ENCODE data around the gene MAP3K4. TPM values are rescaled to one million over a fixed set of nuclear protein-coding genes. Genes with fewer than 3 reads are reported as not detected.

The MAP3K4 gene
- 10 to 100 TPM; 38.5 to 55.0 TPM for total RNA-seq

GRCh38 chr6:160991406-160992060 is at the start of gene MAP3K4:
Gene MAP3K4, plus strand, starts transcription at chr6:160991769. Its CDS starts 163 bp downstream, at chr6:160991932.
- Mint-ChIP-seq H3K9me3 (ENCODE audit: low read depth) (no peaks in the 10 kb centered on the region), H3K4me3 (peak within 1 kb of the TSS; percentile 92), H3K4me1 (peaks cover 26% of the 10 kb centered on the region), H3K36me3 (peaks cover 7% of the 10 kb centered on the region), H3K27me3 (peaks cover 15% of the 10 kb centered on the region), H3K27ac (peak within 1 kb of the TSS; percentile 83)
- peak; percentile 81 for DNase-seq
- CTCF ChIA-PET = interaction anchor here (0.6 to 2.6 kb wide), 9 partner anchors 11 to 382 kb away, joined by 3 to 9 read pairs (median 4); partner anchors contain the start of gene AGPAT4
- peak; percentile 77 for ATAC-seq

- H3K9me3 Mint-ChIP-seq (ENCODE audit: low read depth) = no peaks in the 10 kb centered on the region
- H3K36me3 Mint-ChIP-seq = no peaks in the 10 kb centered on the region
- H3K27me3 Mint-ChIP-seq = peaks cover 6% of the 10 kb centered on the region
- no peak overlapping the region for H3K4me3 Mint-ChIP-seq
- no peak overlapping the region for H3K27ac Mint-ChIP-seq
- H3K4me1 Mint-ChIP-seq = no peaks in the 10 kb centered on the region
- DNase-seq = no peak
- ATAC-seq = no peak
- CTCF ChIA-PET = interaction anchor here (1.0 kb wide), 1 partner anchor 13 kb away, joined by 4 read pairs; no protein-coding TSS in a partner anchor
These were observed 47.6 kb upstream of the MAP3K4 start for GRCh38 chr6:160943997-160944396.

- no peaks in the 10 kb centered on the region for H3K4me1 Mint-ChIP-seq
- H3K9me3 Mint-ChIP-seq (ENCODE audit: low read depth) = no peaks in the 10 kb centered on the region
- H3K4me3 Mint-ChIP-seq = no peak overlapping the region
- H3K27ac Mint-ChIP-seq = no peak overlapping the region
- peaks cover 3% of the 10 kb centered on the region for H3K27me3 Mint-ChIP-seq
- H3K36me3 Mint-ChIP-seq = no peaks in the 10 kb centered on the region
- CTCF ChIA-PET = no interaction called here
- no peak for ATAC-seq
- no peak for DNase-seq
These were observed 45.9 kb upstream of the MAP3K4 start for GRCh38 chr6:160945516-160946177.

GRCh38 chr6:160949531-160949930 is 42.0 kb upstream of the MAP3K4 start:
- DNase-seq (no peak), ATAC-seq (no peak)
- H3K27me3 Mint-ChIP-seq = peaks cover 18% of the 10 kb centered on the region
- CTCF ChIA-PET = no interaction called here
- no peaks in the 10 kb centered on the region for H3K9me3 Mint-ChIP-seq (ENCODE audit: low read depth)
- H3K4me3 Mint-ChIP-seq = no peak overlapping the region
- no peaks in the 10 kb centered on the region for H3K36me3 Mint-ChIP-seq
- no peak overlapping the region for H3K27ac Mint-ChIP-seq
- no peaks in the 10 kb centered on the region for H3K4me1 Mint-ChIP-seq

GRCh38 chr6:160950507-160950906 is 41.1 kb upstream of the MAP3K4 start:
- DNase-seq = no peak
- CTCF ChIA-PET = no interaction called here
- no peaks in the 10 kb centered on the region for H3K9me3 Mint-ChIP-seq (ENCODE audit: low read depth)

GRCh38 chr6:160951187-160952030 is 40.2 kb upstream of the MAP3K4 start:
- Mint-ChIP-seq H3K27ac (no peak overlapping the region), H3K27me3 (peaks cover 25% of the 10 kb centered on the region), H3K4me1 (no peaks in the 10 kb centered on the region), H3K36me3 (no peaks in the 10 kb centered on the region), H3K4me3 (no peak overlapping the region), H3K9me3 (ENCODE audit: low read depth) (no peaks in the 10 kb centered on the region)
- CTCF ChIA-PET = no interaction called here
- ATAC-seq = no peak
- no peak for DNase-seq

More at GRCh38 chr6:160950507-160950906, 41.1 kb upstream of the MAP3K4 start:
- Mint-ChIP-seq H3K27me3 (peaks cover 19% of the 10 kb centered on the region), H3K36me3 (no peaks in the 10 kb centered on the region), H3K27ac (no peak overlapping the region), H3K4me1 (no peaks in the 10 kb centered on the region), H3K4me3 (no peak overlapping the region)
- no peak for ATAC-seq

GRCh38 chr6:160952633-160953281 is 38.8 kb upstream of the MAP3K4 start:
- CTCF ChIA-PET = no interaction called here
- Mint-ChIP-seq H3K9me3 (ENCODE audit: low read depth) (no peaks in the 10 kb centered on the region), H3K4me3 (no peak overlapping the region), H3K4me1 (no peaks in the 10 kb centered on the region), H3K27ac (no peak overlapping the region), H3K36me3 (no peaks in the 10 kb centered on the region), H3K27me3 (peaks cover 25% of the 10 kb centered on the region)
- DNase-seq = no peak
- no peak for ATAC-seq

- Mint-ChIP-seq H3K4me1 (no peaks in the 10 kb centered on the region), H3K27me3 (peaks cover 26% of the 10 kb centered on the region), H3K4me3 (no peak overlapping the region), H3K27ac (no peak overlapping the region), H3K36me3 (no peaks in the 10 kb centered on the region), H3K9me3 (ENCODE audit: low read depth) (no peaks in the 10 kb centered on the region)
- CTCF ChIA-PET = no interaction called here
- DNase-seq = no peak
- no peak for ATAC-seq
These were observed 35.9 kb upstream of the MAP3K4 start for GRCh38 chr6:160955508-160956295.

- no peak overlapping the region for H3K27ac Mint-ChIP-seq
- ATAC-seq (no peak), DNase-seq (no peak)
- no peaks in the 10 kb centered on the region for H3K9me3 Mint-ChIP-seq (ENCODE audit: low read depth)
- no peaks in the 10 kb centered on the region for H3K36me3 Mint-ChIP-seq
- H3K27me3 Mint-ChIP-seq = peaks cover 25% of the 10 kb centered on the region
- no peaks in the 10 kb centered on the region for H3K4me1 Mint-ChIP-seq
- CTCF ChIA-PET = no interaction called here
- H3K4me3 Mint-ChIP-seq = no peak overlapping the region
These were observed 35.1 kb upstream of the MAP3K4 start for GRCh38 chr6:160956300-160957035.

GRCh38 chr6:160959726-160960435 is 31.7 kb upstream of the MAP3K4 start:
- no peak overlapping the region for H3K27ac Mint-ChIP-seq
- ATAC-seq = no peak
- H3K4me1 Mint-ChIP-seq = no peaks in the 10 kb centered on the region
- no peak for DNase-seq
- no peak overlapping the region for H3K4me3 Mint-ChIP-seq
- no peaks in the 10 kb centered on the region for H3K9me3 Mint-ChIP-seq (ENCODE audit: low read depth)
- CTCF ChIA-PET = no interaction called here
- H3K36me3 Mint-ChIP-seq = no peaks in the 10 kb centered on the region
- peaks cover 13% of the 10 kb centered on the region for H3K27me3 Mint-ChIP-seq

- no peaks in the 10 kb centered on the region for H3K36me3 Mint-ChIP-seq
- CTCF ChIA-PET = no interaction called here
- H3K9me3 Mint-ChIP-seq (ENCODE audit: low read depth) = no peaks in the 10 kb centered on the region
- no peak overlapping the region for H3K4me3 Mint-ChIP-seq
- DNase-seq (no peak), ATAC-seq (no peak)
- no peaks in the 10 kb centered on the region for H3K4me1 Mint-ChIP-seq
- H3K27ac Mint-ChIP-seq = no peak overlapping the region
- peaks cover 10% of the 10 kb centered on the region for H3K27me3 Mint-ChIP-seq
These were observed 30.7 kb upstream of the MAP3K4 start for GRCh38 chr6:160960839-160961238.
